Esophagus muscularis mucosa (tissue), 3 donors: ENCODE data around the gene KIF26B.

Experiments
- CTCF ChIP-seq, 3 experiments: fragments of 200-600 bp in 2 of 3; fragments of 450-650 bp in 1 of 3; sonication (generic) in 2 of 3; IDR thresholded peaks; one replicate each; pipeline ENCODE4 v1.5.1; 2017 to 2019; ENCODE audit warnings: antibody characterized with exemption in 3 of 3, mild to moderate bottlenecking in 2 of 3, moderate library complexity in 1 of 3
- POLR2A ChIP-seq: fragments of 450-650 bp; IDR thresholded peaks from one replicate; pipeline ENCODE4 v1.6.1; 2017; ENCODE audit warnings: antibody characterized with exemption, moderate library complexity, mild to moderate bottlenecking, low read depth
- POLR2AphosphoS5 ChIP-seq, 2 donors: sonication (generic); formaldehyde crosslinking; IDR thresholded peaks; one replicate each; pipeline ENCODE4 v1.6.1; 2017; ENCODE audit warnings: antibody characterized with exemption in 2 of 2

GRCh38 chr1:245161866-245162265, 7.1 kb downstream of the KIF26B start:
- TF ChIP-seq POLR2A (no peak), CTCF (IDR thresholded peaks at IDR 0.05) (no peak), POLR2AphosphoS5 (IDR thresholded peaks at IDR 0.05) (no peak)
